Measurements from ENCODE around the gene PLCH1. TPM values are rescaled to one million over a fixed set of nuclear protein-coding genes. Genes with fewer than 3 reads are reported as not detected.

The PLCH1 gene
- total and polyA plus RNA-seq, 9 of the 15 experiments (the other 6 are each of a cell fraction or from before 2014, with no cell fraction given): 0.17 to 0.62 (median 0.40) TPM

DNA sequence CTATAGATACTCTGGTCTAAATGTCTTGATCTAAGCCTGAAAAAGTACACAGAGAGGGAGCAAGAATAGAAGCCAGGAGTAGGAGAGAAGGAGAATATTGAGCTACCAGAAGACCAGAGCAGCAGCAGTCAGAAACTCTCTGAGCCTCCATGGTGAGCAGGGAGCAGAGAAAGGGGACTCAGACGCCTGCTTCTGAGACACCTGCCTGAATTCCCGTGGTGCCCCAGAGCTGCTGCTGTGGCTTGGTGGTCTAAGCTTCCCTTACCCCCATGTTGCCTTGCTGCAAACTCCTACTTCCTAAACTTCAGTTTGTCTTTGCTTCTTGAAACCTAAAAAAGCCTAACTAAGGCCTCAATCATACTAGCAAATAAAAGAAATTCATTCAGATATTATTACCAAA, 356.5 kb downstream of the PLCH1 start (continued):
- TF ChIP-seq, protein P1, sequence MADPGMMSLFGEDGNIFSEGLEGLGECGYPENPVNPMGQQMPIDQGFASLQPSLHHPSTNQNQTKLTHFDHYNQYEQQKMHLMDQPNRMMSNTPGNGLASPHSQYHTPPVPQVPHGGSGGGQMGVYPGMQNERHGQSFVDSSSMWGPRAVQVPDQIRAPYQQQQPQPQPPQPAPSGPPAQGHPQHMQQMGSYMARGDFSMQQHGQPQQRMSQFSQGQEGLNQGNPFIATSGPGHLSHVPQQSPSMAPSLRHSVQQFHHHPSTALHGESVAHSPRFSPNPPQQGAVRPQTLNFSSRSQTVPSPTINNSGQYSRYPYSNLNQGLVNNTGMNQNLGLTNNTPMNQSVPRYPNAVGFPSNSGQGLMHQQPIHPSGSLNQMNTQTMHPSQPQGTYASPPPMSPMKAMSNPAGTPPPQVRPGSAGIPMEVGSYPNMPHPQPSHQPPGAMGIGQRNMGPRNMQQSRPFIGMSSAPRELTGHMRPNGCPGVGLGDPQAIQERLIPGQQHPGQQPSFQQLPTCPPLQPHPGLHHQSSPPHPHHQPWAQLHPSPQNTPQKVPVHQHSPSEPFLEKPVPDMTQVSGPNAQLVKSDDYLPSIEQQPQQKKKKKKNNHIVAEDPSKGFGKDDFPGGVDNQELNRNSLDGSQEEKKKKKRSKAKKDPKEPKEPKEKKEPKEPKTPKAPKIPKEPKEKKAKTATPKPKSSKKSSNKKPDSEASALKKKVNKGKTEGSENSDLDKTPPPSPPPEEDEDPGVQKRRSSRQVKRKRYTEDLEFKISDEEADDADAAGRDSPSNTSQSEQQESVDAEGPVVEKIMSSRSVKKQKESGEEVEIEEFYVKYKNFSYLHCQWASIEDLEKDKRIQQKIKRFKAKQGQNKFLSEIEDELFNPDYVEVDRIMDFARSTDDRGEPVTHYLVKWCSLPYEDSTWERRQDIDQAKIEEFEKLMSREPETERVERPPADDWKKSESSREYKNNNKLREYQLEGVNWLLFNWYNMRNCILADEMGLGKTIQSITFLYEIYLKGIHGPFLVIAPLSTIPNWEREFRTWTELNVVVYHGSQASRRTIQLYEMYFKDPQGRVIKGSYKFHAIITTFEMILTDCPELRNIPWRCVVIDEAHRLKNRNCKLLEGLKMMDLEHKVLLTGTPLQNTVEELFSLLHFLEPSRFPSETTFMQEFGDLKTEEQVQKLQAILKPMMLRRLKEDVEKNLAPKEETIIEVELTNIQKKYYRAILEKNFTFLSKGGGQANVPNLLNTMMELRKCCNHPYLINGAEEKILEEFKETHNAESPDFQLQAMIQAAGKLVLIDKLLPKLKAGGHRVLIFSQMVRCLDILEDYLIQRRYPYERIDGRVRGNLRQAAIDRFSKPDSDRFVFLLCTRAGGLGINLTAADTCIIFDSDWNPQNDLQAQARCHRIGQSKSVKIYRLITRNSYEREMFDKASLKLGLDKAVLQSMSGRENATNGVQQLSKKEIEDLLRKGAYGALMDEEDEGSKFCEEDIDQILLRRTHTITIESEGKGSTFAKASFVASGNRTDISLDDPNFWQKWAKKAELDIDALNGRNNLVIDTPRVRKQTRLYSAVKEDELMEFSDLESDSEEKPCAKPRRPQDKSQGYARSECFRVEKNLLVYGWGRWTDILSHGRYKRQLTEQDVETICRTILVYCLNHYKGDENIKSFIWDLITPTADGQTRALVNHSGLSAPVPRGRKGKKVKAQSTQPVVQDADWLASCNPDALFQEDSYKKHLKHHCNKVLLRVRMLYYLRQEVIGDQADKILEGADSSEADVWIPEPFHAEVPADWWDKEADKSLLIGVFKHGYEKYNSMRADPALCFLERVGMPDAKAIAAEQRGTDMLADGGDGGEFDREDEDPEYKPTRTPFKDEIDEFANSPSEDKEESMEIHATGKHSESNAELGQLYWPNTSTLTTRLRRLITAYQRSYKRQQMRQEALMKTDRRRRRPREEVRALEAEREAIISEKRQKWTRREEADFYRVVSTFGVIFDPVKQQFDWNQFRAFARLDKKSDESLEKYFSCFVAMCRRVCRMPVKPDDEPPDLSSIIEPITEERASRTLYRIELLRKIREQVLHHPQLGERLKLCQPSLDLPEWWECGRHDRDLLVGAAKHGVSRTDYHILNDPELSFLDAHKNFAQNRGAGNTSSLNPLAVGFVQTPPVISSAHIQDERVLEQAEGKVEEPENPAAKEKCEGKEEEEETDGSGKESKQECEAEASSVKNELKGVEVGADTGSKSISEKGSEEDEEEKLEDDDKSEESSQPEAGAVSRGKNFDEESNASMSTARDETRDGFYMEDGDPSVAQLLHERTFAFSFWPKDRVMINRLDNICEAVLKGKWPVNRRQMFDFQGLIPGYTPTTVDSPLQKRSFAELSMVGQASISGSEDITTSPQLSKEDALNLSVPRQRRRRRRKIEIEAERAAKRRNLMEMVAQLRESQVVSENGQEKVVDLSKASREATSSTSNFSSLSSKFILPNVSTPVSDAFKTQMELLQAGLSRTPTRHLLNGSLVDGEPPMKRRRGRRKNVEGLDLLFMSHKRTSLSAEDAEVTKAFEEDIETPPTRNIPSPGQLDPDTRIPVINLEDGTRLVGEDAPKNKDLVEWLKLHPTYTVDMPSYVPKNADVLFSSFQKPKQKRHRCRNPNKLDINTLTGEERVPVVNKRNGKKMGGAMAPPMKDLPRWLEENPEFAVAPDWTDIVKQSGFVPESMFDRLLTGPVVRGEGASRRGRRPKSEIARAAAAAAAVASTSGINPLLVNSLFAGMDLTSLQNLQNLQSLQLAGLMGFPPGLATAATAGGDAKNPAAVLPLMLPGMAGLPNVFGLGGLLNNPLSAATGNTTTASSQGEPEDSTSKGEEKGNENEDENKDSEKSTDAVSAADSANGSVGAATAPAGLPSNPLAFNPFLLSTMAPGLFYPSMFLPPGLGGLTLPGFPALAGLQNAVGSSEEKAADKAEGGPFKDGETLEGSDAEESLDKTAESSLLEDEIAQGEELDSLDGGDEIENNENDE (IDR thresholded peaks at IDR 0.05; ENCODE audit: low read depth, low read length): no peak
- TF ChIP-seq ZNF3 (CRISPR knock-in tag; IDR thresholded peaks at IDR 0.05): no peak
- no peak for TF ChIP-seq HDAC1 (IDR thresholded peaks at IDR 0.05)
- TF ChIP-seq TCF7 (IDR thresholded peaks at IDR 0.05; ENCODE audit: borderline replicate concordance): no peak
- TF ChIP-seq ZNF239 (CRISPR knock-in tag; IDR thresholded peaks at IDR 0.05): no peak

Data from K562 (cell line).